ENCODE data around the gene CAPN12. TPM values are rescaled to one million over a fixed set of nuclear protein-coding genes. Genes with fewer than 3 reads are reported as not detected.

Gene CAPN12
- total RNA-seq, 1 donor from 2014 or later: 18.2 TPM

DNA sequence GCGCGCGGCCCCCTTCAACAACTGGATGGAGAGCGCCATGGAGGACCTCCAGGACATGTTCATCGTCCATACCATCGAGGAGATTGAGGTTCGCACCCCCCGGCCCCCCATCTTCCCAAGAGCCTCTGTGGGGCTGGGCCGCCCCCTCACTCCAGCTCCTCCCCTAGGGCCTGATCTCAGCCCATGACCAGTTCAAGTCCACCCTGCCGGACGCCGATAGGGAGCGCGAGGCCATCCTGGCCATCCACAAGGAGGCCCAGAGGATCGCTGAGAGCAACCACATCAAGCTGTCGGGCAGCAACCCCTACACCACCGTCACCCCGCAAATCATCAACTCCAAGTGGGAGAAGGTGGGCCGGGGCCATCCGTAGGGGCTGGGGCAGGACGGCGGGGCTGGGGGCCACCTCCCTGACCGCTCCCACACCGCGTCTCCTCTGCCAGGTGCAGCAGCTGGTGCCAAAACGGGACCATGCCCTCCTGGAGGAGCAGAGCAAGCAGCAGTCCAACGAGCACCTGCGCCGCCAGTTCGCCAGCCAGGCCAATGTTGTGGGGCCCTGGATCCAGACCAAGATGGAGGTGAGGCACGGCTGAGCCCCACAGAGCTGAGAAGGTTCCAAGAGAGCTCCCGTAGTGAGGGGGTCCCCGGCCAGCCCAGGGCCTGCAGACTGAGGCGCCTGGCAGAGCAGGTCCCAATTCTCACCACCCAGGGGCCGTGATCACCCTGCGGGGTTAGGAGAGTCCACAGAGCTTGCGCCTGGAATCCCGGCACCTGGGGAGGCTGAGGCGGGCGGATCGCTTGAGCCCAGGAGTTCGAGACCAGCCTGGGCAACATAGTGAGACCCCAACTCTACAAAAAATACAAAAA lies 20.1 kb downstream of the CAPN12 start:
- no peaks in the 10 kb centered on the region for H3K9me3 ChIP-seq
- TF ChIP-seq, protein P1, sequence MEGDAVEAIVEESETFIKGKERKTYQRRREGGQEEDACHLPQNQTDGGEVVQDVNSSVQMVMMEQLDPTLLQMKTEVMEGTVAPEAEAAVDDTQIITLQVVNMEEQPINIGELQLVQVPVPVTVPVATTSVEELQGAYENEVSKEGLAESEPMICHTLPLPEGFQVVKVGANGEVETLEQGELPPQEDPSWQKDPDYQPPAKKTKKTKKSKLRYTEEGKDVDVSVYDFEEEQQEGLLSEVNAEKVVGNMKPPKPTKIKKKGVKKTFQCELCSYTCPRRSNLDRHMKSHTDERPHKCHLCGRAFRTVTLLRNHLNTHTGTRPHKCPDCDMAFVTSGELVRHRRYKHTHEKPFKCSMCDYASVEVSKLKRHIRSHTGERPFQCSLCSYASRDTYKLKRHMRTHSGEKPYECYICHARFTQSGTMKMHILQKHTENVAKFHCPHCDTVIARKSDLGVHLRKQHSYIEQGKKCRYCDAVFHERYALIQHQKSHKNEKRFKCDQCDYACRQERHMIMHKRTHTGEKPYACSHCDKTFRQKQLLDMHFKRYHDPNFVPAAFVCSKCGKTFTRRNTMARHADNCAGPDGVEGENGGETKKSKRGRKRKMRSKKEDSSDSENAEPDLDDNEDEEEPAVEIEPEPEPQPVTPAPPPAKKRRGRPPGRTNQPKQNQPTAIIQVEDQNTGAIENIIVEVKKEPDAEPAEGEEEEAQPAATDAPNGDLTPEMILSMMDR (IDR thresholded peaks at IDR 0.05): no peak
- ATAC-seq: no peak
- intact Hi-C loops (cut with DNase I): no loop called here
- H3K27me3 ChIP-seq (ENCODE audit: low read depth): no peaks in the 10 kb centered on the region
- H3K36me3 ChIP-seq: peaks cover 99% of the 10 kb centered on the region
- DNase-seq: no peak
- H3K4me3 ChIP-seq: no peak overlapping the region
- H3K27ac ChIP-seq: no peak overlapping the region
- peaks cover 45% of the 10 kb centered on the region for H3K4me1 ChIP-seq

DNA sequence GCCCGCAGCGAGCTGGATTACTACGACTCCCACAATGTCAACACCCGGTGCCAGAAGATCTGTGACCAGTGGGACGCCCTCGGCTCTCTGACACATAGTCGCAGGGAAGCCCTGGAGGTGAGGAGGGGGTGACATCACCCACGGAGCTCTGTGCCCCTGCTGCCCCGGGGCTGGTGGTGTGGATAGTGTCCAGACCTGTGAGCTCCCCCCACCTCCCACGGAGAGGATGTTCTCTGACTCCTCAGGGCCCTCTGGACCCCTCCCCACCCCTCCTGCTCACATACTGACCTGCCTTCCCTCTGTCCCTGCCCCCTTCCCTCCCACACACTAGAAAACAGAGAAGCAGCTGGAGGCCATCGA lies 20.7 kb downstream of the CAPN12 start:
- H3K4me1 ChIP-seq: peaks cover 47% of the 10 kb centered on the region
- H3K27me3 ChIP-seq (ENCODE audit: low read depth): no peaks in the 10 kb centered on the region
- ATAC-seq (no peak), DNase-seq (no peak)
- no peaks in the 10 kb centered on the region for H3K9me3 ChIP-seq
- no peak overlapping the region for H3K4me3 ChIP-seq
- peaks cover 99% of the 10 kb centered on the region for H3K36me3 ChIP-seq
- intact Hi-C loops (cut with DNase I): no loop called here
- no peak overlapping the region for H3K27ac ChIP-seq
- TF ChIP-seq, protein P1 (IDR thresholded peaks at IDR 0.05): no peak

DNA sequence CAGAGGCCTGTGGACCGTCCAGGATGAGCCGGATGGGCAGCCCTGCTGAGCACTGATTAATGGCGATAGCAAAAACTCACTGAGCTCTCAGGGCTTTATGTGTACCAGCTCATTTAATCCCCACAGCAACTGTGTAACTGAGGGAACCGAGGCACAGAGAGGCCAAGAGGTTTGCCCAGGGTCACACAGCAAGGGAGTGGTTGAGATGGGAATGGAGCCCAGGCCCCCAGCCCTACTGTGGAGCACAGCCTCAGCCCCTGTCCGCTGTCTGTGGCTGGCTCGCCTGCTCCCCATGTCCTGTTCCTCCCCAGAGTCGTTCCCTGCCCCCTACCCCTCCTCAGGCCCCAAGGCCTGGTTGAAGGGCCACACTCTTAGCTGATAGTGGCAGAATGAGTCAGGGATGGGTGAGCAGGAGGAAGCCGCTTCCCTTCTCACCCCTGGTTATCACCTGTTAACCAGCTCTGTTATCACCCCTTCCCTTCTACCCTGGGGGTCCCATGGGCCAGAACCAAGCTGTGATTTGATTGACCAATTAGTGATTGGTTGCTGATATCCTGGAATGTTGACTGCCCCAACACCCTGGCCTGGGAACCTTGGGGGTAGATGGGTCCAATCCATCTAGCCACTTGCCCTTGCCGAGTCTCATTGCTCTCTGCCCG lies 21.2 kb downstream of the CAPN12 start:
- DNase-seq (no peak), ATAC-seq (no peak)
- Histone ChIP-seq H3K9me3 (no peaks in the 10 kb centered on the region), H3K4me3 (no peak overlapping the region), H3K36me3 (peaks cover 100% of the 10 kb centered on the region), H3K27me3 (ENCODE audit: low read depth) (no peaks in the 10 kb centered on the region), H3K4me1 (peaks cover 46% of the 10 kb centered on the region), H3K27ac (peak overlapping the region; percentile 19)
- TF ChIP-seq, protein P1 (IDR thresholded peaks at IDR 0.05): no peak
- intact Hi-C loops (cut with DNase I): no loop called here

DNA sequence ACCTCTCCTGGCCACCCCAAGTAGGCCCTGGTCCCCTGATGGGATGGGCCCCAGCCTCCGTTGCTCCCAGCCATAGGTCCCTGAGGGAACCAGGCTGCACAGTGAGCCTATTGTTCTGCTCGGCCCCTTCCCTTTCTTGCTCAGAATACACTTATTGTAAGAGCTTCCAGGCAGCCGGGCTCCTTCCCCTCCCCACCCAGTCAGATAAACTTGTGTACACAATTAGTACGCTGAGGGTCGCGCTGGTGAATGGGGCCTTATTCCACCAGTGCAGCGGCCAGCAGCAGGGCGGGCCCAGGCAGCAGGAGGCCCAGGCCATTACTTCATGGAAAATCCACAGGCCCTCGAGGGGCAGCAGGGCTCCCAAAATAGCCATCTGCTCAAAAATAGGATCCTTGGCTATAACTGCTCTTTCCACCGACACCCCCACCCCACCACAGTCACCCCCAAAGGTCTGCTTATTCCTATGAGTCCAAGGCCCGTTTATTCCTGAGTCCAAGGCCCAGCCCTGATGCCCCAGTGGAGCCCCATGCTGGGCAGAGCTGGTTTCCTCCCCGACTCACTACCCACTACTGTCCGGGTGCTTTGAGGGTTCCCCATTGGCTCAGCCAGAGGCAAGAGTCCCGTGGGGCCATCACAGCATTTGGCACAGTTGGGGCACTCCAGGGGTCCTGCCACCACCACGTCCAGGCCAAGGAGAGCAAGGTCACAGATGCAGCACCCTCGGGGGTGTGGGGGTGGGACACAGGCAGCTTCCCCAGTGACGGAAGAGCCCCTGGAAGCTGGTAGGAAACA lies 22.1 kb downstream of the CAPN12 start:
- H3K36me3 ChIP-seq: peaks cover 100% of the 10 kb centered on the region

DNA sequence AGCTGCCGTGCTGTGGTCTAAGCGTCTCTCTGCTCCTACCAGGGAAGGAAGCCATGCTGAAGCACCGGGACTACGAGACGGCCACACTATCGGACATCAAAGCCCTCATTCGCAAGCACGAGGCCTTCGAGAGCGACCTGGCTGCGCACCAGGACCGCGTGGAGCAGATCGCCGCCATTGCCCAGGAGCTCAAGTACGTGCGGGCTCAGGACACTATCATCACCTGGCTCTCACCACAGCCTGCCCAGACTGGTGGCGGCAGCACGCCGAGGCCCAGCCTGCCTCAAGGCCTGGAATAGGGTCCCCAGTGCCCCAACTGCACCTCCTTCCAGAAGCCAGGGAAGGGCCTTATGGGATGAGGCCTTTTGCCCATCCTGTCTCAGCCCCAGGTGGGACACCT lies 22.8 kb downstream of the CAPN12 start:
- Histone ChIP-seq H3K36me3 (peaks cover 100% of the 10 kb centered on the region), H3K4me1 (peaks cover 30% of the 10 kb centered on the region), H3K27me3 (ENCODE audit: low read depth) (no peaks in the 10 kb centered on the region), H3K27ac (peak overlapping the region; percentile 14), H3K9me3 (no peaks in the 10 kb centered on the region), H3K4me3 (no peak overlapping the region)
- TF ChIP-seq, protein P1 (IDR thresholded peaks at IDR 0.05): no peak
- DNase-seq (no peak), ATAC-seq (no peak)
- intact Hi-C loops (cut with DNase I): no loop called here

More for the DNA sequence above, 22.1 kb downstream of the CAPN12 start:
- TF ChIP-seq, protein P1 (IDR thresholded peaks at IDR 0.05): no peak
- no peak for DNase-seq
- Histone ChIP-seq H3K27ac (peak overlapping the region; percentile 19), H3K27me3 (ENCODE audit: low read depth) (no peaks in the 10 kb centered on the region), H3K4me1 (peaks cover 37% of the 10 kb centered on the region), H3K9me3 (no peaks in the 10 kb centered on the region), H3K4me3 (no peak overlapping the region)
- ATAC-seq: no peak
- intact Hi-C loops (cut with DNase I): no loop called here

Measured in lower lobe of right lung (tissue), 2 donors.